ENCODE measurements around the gene YEATS4. TPM values are rescaled to one million over a fixed set of nuclear protein-coding genes. Genes with fewer than 3 reads are reported as not detected.

Gene YEATS4
- polyA plus RNA-seq, 1 experiment, result 9.1 TPM

DNA sequence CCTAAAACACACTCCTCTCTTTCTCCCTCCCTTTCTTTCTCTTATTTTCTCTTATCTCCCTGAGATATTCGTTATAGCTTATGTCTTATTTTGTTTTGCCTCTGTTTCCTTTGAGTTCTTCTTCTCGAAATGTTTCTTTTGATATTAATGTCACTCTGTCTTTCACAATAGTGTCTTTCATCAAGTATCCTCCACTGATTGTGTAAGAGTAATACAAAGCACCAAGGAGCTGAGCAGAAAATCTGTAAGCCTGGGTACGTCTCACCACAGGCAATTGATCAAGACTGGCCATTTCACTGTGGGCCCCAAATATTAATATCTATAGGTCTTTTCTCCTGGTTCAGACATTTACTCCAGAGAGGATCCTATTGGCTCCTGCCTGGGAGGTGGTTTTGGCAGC is 16.2 kb upstream of the YEATS4 start:
- Histone ChIP-seq H3K36me3 (ENCODE audit: control insufficient read depth, insufficient read depth, low read length) (no peaks in the 10 kb centered on the region), H3K27me3 (ENCODE audit: control insufficient read depth, insufficient read depth, low read length) (peaks cover 5% of the 10 kb centered on the region; the same call in 1 of the 2 replicates), H3K4me3 (ENCODE audit: low read depth, low read length) (no peak overlapping the region)
- TF ChIP-seq, protein P1, sequence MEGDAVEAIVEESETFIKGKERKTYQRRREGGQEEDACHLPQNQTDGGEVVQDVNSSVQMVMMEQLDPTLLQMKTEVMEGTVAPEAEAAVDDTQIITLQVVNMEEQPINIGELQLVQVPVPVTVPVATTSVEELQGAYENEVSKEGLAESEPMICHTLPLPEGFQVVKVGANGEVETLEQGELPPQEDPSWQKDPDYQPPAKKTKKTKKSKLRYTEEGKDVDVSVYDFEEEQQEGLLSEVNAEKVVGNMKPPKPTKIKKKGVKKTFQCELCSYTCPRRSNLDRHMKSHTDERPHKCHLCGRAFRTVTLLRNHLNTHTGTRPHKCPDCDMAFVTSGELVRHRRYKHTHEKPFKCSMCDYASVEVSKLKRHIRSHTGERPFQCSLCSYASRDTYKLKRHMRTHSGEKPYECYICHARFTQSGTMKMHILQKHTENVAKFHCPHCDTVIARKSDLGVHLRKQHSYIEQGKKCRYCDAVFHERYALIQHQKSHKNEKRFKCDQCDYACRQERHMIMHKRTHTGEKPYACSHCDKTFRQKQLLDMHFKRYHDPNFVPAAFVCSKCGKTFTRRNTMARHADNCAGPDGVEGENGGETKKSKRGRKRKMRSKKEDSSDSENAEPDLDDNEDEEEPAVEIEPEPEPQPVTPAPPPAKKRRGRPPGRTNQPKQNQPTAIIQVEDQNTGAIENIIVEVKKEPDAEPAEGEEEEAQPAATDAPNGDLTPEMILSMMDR (IDR thresholded peaks at IDR 0.05; ENCODE audit: insufficient read depth, low read depth, low read length), result no peak
- POLR2A ChIA-PET, result no interaction called here
- CTCF ChIA-PET, result no interaction called here
- no peak for DNase-seq (ENCODE audit: low read depth)

DNA sequence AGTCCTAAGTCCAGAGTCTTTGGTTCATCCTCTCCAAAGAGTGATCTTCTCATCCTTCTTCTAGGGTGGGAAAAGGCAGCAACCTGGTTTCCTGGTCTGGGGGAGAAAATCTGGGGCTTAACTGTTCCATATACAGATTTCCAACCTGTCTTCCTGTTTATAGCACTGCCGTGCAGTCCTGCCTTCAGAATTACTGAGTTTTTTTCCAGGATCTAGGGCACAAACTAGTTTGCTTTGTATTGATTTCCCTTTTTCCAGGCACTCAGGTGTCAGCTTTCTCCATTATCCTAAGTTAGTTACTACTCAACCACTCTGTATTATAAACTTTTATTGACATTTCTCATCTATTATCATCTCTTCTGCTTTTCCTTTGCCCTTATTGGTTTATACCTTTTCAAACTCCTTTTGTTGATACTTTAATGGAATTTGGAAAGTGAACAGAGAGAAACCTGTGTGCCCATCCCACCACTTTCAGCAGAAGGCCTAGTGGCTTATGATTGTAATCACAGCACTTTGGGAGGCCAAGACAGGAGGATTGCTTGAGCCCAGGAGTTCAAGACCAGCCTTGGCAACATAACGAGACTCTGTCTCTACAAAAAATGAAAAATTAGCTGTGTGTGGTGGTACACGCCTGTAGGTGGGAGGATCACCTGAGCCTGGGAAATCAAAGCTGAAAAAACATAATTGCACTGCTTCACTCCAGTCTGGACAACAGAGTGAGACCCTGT is 15.5 kb upstream of the YEATS4 start:
- H3K36me3 ChIP-seq (ENCODE audit: control insufficient read depth, insufficient read depth, low read length), result no peaks in the 10 kb centered on the region
- CTCF ChIA-PET, result no interaction called here
- H3K4me3 ChIP-seq (ENCODE audit: low read depth, low read length), result no peak overlapping the region
- no peak for DNase-seq (ENCODE audit: low read depth)
- POLR2A ChIA-PET, result no interaction called here
- TF ChIP-seq, protein P1 (IDR thresholded peaks at IDR 0.05; ENCODE audit: insufficient read depth, low read depth, low read length), result no peak
- H3K27me3 ChIP-seq (ENCODE audit: control insufficient read depth, insufficient read depth, low read length), result peaks cover 5% of the 10 kb centered on the region; the same call in 1 of the 2 replicates

DNA sequence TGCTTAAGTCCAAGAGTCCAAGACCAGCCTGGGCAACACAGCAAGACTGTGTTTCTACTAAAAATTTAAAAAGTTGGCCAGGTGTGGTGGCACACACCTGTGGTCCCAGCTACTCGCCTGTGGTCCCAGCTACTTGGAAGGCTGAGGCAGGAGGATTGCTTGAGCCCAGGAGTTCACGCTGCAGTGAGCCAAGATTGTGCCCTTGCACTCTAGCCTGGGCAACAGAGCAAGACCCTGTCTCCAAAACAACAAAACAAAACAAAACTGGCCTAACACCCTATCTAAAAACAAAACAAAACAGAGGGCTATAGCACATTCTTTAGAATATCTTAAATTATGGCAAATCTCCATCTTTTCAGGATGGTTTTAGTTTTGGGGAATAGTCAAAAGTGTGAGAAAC is 14.5 kb upstream of the YEATS4 start:
- no peak for DNase-seq (ENCODE audit: low read depth)
- CTCF ChIA-PET, result no interaction called here
- TF ChIP-seq, protein P1 (IDR thresholded peaks at IDR 0.05; ENCODE audit: insufficient read depth, low read depth, low read length), result no peak
- H3K36me3 ChIP-seq (ENCODE audit: control insufficient read depth, insufficient read depth, low read length), result no peaks in the 10 kb centered on the region
- H3K27me3 ChIP-seq (ENCODE audit: control insufficient read depth, insufficient read depth, low read length), result peaks cover 5% of the 10 kb centered on the region; the same call in 1 of the 2 replicates
- H3K4me3 ChIP-seq (ENCODE audit: low read depth, low read length), result no peak overlapping the region
- POLR2A ChIA-PET, result no interaction called here

DNA sequence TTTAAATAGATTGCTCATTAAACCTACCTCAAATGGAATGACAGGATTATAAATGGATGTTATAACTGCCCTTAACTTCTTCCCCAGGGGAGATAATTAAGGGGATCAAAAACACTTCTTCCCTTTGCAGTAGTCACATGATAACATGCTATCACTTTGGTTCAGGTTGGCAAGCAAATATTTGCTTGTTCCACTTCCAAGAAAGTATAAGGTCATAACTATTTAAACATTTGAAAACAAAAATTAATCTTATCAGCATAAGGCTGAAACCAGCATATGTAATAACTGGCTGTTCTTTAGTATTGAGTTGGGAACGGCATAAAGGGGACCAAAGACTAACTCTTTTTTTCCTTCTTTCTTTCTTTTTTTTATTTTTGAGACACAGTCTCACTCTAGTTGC is 13.8 kb upstream of the YEATS4 start:
- DNase-seq (ENCODE audit: low read depth), result no peak
- ChIA-PET CTCF (no interaction called here), POLR2A (no interaction called here)
- no peak overlapping the region for H3K4me3 ChIP-seq (ENCODE audit: low read depth, low read length)
- TF ChIP-seq, protein P1 (IDR thresholded peaks at IDR 0.05; ENCODE audit: insufficient read depth, low read depth, low read length), result no peak
- no peaks in the 10 kb centered on the region for H3K36me3 ChIP-seq (ENCODE audit: control insufficient read depth, insufficient read depth, low read length)
- H3K27me3 ChIP-seq (ENCODE audit: control insufficient read depth, insufficient read depth, low read length), result peaks cover 5% of the 10 kb centered on the region; the same call in 1 of the 2 replicates

DNA sequence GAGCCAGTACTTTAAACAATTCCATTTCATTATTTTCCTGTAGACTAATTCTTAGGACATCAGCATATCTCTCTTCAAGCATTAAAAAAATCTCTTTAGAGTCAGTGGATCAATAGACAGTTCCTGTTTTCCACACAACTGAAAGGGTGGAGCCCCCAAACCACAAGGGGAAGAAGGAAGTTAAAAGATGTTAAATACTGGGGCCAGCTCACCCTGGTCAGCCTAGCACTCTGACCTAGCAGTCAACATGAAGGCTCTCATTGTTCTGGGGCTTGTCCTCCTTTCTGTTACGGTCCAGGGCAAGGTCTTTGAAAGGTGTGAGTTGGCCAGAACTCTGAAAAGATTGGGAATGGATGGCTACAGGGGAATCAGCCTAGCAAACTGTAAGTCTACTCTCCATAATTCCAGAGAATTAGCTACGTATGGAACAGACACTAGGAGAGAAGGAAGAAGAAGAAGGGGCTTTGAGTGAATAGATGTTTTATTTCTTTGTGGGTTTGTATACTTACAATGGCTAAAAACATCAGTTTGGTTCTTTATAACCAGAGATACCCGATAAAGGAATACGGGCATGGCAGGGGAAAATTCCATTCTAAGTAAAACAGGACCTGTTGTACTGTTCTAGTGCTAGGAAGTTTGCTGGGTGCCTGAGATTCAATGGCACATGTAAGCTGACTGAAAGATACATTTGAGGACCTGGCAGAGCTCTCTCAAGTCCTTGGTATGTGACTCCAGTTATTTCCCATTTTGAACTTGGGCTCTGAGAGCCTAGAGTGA is 11.2 kb upstream of the YEATS4 start, which contains the start of gene LYZ:
Gene LYZ, plus strand, starts transcription at position 220 of the 777 bp plus-strand sequence. Its CDS starts 28 bp downstream, at position 248.
- no peaks in the 10 kb centered on the region for H3K27me3 ChIP-seq (ENCODE audit: control insufficient read depth, insufficient read depth, low read length)
- ChIA-PET CTCF (interaction anchor here (1.8 kb wide), 1 partner anchor 10 kb away, joined by 6 read pairs; no protein-coding TSS in a partner anchor), POLR2A (no interaction called here)
- H3K4me3 ChIP-seq (ENCODE audit: low read depth, low read length), result no peak within 1 kb of the TSS
- DNase-seq (ENCODE audit: low read depth), result no peak
- TF ChIP-seq, protein P1 (IDR thresholded peaks at IDR 0.05; ENCODE audit: insufficient read depth, low read depth, low read length), result no peak
- H3K36me3 ChIP-seq (ENCODE audit: control insufficient read depth, insufficient read depth, low read length), result no peaks in the 10 kb centered on the region
